SK-N-SH treated with all-trans-retinoic acid at 6 μM for 48 hours (cell line): Measurements from ENCODE around the gene ANKRD39.
"Not testable (repeated sequence)": the region's sequence is repeated elsewhere in the genome, so short reads cannot be mapped to it uniquely, and the experiment has no call there.

ENCODE experiments used
- ATAC-seq: fragments of 200-7000 bp; cut with Tn5 transposase; 3 replicates; pipeline ENCODE4 v1.9.1; 2020; ENCODE audit warnings: mild to moderate bottlenecking, moderate library complexity
- ARNTL ChIP-seq: fragments of 450-650 bp; formaldehyde crosslinking; IDR thresholded peaks from 2 replicates; pipeline ENCODE4 v1.5.0; 2020; ENCODE audit warnings: low read depth, mild to moderate bottlenecking, moderate library complexity, borderline replicate concordance
- BACH2 ChIP-seq: fragments of 250-450 bp; sonication (Bioruptor Pico); IDR thresholded peaks from 2 replicates; pipeline ENCODE4 v1.9.0; 2021; ENCODE audit warnings: mild to moderate bottlenecking, borderline replicate concordance
- CSRNP3 ChIP-seq: fragments of 250-450 bp; sonication (Bioruptor Pico); IDR thresholded peaks from 2 replicates; pipeline ENCODE4 v1.5.1; 2021; ENCODE audit warnings: mild to moderate bottlenecking, moderate library complexity
- ESRRG ChIP-seq: fragments of 250-450 bp; sonication (Bioruptor Pico); IDR thresholded peaks from 2 replicates; pipeline ENCODE4 v1.6.1; 2021; ENCODE audit warnings: mild to moderate bottlenecking
- GLIS3 ChIP-seq: fragments of 250-450 bp; sonication (Bioruptor Pico); IDR thresholded peaks from 2 replicates; pipeline ENCODE4 v1.5.0; 2020; ENCODE audit warnings: mild to moderate bottlenecking, moderate library complexity
- ISL1 ChIP-seq: fragments of 250-450 bp; sonication (Bioruptor Pico); IDR thresholded peaks from 2 replicates; pipeline ENCODE4 v2.1.2; 2022; ENCODE audit warnings: mild to moderate bottlenecking, moderate library complexity
- OSR1 ChIP-seq: fragments of 250-450 bp; sonication (Bioruptor Pico); IDR thresholded peaks from 2 replicates; pipeline ENCODE4 v1.8.0; 2022; ENCODE audit warnings: moderate library complexity, mild to moderate bottlenecking, inconsistent platforms
- PPARA ChIP-seq: fragments of 250-450 bp; sonication (Bioruptor Pico); IDR thresholded peaks from 2 replicates; pipeline ENCODE4 v1.5.0; 2020; ENCODE audit warnings: mild to moderate bottlenecking, borderline replicate concordance
- RARB ChIP-seq: fragments of 250-450 bp; sonication (Bioruptor Pico); IDR thresholded peaks from 2 replicates; pipeline ENCODE4 v1.8.0; 2021; ENCODE audit warnings: mild to moderate bottlenecking, moderate library complexity
- SNAI2 ChIP-seq: fragments of 250-450 bp; sonication (Bioruptor Pico); IDR thresholded peaks from 2 replicates; pipeline ENCODE4 v1.5.0; 2020; ENCODE audit warnings: mild to moderate bottlenecking, moderate library complexity
- TCF4 ChIP-seq: fragments of 250-450 bp; sonication (Bioruptor Pico); IDR thresholded peaks from 2 replicates; pipeline ENCODE4 v1.8.0; 2021; ENCODE audit warnings: mild to moderate bottlenecking, moderate library complexity, borderline replicate concordance
- TOX ChIP-seq: fragments of 250-450 bp; sonication (Bioruptor Pico); IDR thresholded peaks from 2 replicates; pipeline ENCODE4 v1.8.0; 2021; ENCODE audit warnings: mild to moderate bottlenecking, moderate library complexity, borderline replicate concordance
- ZC3H10 ChIP-seq: fragments of 250-450 bp; sonication (Bioruptor Pico); IDR thresholded peaks from 2 replicates; pipeline ENCODE4 v1.5.1; 2021; ENCODE audit warnings: mild to moderate bottlenecking, moderate library complexity
- ZFP3 ChIP-seq: fragments of 250-450 bp; sonication (Bioruptor Pico); IDR thresholded peaks from 2 replicates; pipeline ENCODE4 v1.5.0; 2020; ENCODE audit warnings: mild to moderate bottlenecking, moderate library complexity
- ZFP30 ChIP-seq: fragments of 450-650 bp; formaldehyde crosslinking; IDR thresholded peaks from 2 replicates; pipeline ENCODE4 v1.5.0; 2022; ENCODE audit warnings: mild to moderate bottlenecking, moderate library complexity
- ZNF565 ChIP-seq: fragments of 450-650 bp; formaldehyde crosslinking; conservative IDR thresholded peaks from 2 replicates; pipeline ENCODE4 v1.5.0; 2020; ENCODE audit warnings: low read depth, mild to moderate bottlenecking, moderate library complexity
- ZNF70 ChIP-seq: fragments of 450-650 bp; formaldehyde crosslinking; IDR thresholded peaks from 2 replicates; pipeline ENCODE4 v1.5.0; 2020; ENCODE audit warnings: mild to moderate bottlenecking, moderate library complexity
- ZNF8 ChIP-seq: fragments of 450-650 bp; formaldehyde crosslinking; IDR thresholded peaks from 2 replicates; pipeline ENCODE4 v1.5.0; 2020; ENCODE audit warnings: mild to moderate bottlenecking, moderate library complexity
- TF ChIP-seq, protein P1 (sequence below): fragments of 250-450 bp; sonication (Bioruptor Pico); IDR thresholded peaks from 2 replicates; pipeline ENCODE4 v1.8.0; 2021; ENCODE audit warnings: low read depth, mild to moderate bottlenecking, moderate library complexity, borderline replicate concordance
- TF ChIP-seq, protein P2 (sequence below): fragments of 250-450 bp; sonication (Bioruptor Pico); IDR thresholded peaks from 2 replicates; pipeline ENCODE4 v1.5.0; 2020; ENCODE audit warnings: mild to moderate bottlenecking, moderate library complexity
- TF ChIP-seq, protein P3 (sequence below): fragments of 250-450 bp; sonication (Bioruptor Pico); IDR thresholded peaks from 2 replicates; pipeline ENCODE4 v1.5.1; 2020; ENCODE audit warnings: low read depth, mild to moderate bottlenecking, moderate library complexity

The ANKRD39 gene

DNA sequence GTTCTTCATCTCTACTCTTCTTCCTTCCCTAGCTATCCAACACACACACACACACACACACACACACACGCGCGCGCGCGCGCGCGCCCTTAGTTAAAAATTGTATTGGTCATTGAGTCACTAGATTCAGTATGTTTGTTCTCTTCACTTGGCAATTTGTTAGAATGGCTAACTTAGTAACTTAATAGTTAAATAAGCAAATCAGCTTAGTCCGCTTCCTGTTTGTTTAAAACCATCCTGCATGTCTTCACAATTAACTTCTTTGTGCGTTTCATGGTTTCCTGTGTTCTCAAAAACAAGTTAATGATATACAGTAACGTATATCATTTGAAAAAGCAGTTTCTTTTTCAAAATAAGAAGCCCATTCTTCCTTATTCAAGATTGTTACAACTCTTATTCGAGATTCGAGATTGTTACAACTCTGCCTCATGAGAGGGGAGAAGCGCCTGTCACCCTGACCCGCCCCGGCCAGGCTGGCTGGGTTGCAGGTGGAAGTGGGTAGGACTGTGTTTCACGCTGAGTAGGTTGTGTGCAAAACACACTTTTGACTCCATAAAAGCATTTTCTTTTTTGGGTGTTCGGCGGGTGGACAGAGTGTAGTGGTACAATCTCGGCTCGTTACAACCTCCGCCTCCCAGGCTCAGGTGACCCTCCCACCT is 51.2 kb downstream of the ANKRD39 start:
- no peak for ATAC-seq
- TF ChIP-seq RARB (CRISPR knock-in tag), result no peak
- no peak for TF ChIP-seq ZNF8 (CRISPR knock-in tag)
- no peak for TF ChIP-seq ZNF70 (CRISPR knock-in tag)
- no peak for TF ChIP-seq PPARA (CRISPR knock-in tag)
- TF ChIP-seq, protein P1, sequence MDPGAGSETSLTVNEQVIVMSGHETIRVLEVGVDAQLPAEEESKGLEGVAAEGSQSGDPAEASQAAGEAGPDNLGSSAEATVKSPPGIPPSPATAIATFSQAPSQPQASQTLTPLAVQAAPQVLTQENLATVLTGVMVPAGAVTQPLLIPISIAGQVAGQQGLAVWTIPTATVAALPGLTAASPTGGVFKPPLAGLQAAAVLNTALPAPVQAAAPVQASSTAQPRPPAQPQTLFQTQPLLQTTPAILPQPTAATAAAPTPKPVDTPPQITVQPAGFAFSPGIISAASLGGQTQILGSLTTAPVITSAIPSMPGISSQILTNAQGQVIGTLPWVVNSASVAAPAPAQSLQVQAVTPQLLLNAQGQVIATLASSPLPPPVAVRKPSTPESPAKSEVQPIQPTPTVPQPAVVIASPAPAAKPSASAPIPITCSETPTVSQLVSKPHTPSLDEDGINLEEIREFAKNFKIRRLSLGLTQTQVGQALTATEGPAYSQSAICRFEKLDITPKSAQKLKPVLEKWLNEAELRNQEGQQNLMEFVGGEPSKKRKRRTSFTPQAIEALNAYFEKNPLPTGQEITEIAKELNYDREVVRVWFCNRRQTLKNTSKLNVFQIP, result no peak
- TF ChIP-seq ZFP30 (CRISPR knock-in tag), result no peak
- no peak for TF ChIP-seq ZC3H10
- TF ChIP-seq, protein P2, sequence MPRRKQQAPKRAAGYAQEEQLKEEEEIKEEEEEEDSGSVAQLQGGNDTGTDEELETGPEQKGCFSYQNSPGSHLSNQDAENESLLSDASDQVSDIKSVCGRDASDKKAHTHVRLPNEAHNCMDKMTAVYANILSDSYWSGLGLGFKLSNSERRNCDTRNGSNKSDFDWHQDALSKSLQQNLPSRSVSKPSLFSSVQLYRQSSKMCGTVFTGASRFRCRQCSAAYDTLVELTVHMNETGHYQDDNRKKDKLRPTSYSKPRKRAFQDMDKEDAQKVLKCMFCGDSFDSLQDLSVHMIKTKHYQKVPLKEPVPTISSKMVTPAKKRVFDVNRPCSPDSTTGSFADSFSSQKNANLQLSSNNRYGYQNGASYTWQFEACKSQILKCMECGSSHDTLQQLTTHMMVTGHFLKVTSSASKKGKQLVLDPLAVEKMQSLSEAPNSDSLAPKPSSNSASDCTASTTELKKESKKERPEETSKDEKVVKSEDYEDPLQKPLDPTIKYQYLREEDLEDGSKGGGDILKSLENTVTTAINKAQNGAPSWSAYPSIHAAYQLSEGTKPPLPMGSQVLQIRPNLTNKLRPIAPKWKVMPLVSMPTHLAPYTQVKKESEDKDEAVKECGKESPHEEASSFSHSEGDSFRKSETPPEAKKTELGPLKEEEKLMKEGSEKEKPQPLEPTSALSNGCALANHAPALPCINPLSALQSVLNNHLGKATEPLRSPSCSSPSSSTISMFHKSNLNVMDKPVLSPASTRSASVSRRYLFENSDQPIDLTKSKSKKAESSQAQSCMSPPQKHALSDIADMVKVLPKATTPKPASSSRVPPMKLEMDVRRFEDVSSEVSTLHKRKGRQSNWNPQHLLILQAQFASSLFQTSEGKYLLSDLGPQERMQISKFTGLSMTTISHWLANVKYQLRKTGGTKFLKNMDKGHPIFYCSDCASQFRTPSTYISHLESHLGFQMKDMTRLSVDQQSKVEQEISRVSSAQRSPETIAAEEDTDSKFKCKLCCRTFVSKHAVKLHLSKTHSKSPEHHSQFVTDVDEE (CRISPR knock-in tag), result no peak
- no peak for TF ChIP-seq TCF4 (CRISPR knock-in tag)
- no peak for TF ChIP-seq GLIS3 (CRISPR knock-in tag)
- TF ChIP-seq ZNF565 (CRISPR knock-in tag), result no peak

GRCh38 chr2:96805946-96806345 is 51.9 kb downstream of the ANKRD39 start:
- not testable (repeated sequence) for ATAC-seq

- TF ChIP-seq BACH2 (CRISPR knock-in tag), result no peak
- no peak; the same call in 1 of the 2 replicates for TF ChIP-seq ZNF8 (CRISPR knock-in tag)
- no peak for TF ChIP-seq ISL1 (CRISPR knock-in tag)
- no peak for TF ChIP-seq ZNF70 (CRISPR knock-in tag)
- no peak for TF ChIP-seq SNAI2 (CRISPR knock-in tag)
- TF ChIP-seq, protein P2 (CRISPR knock-in tag), result no peak
- TF ChIP-seq, protein P3, sequence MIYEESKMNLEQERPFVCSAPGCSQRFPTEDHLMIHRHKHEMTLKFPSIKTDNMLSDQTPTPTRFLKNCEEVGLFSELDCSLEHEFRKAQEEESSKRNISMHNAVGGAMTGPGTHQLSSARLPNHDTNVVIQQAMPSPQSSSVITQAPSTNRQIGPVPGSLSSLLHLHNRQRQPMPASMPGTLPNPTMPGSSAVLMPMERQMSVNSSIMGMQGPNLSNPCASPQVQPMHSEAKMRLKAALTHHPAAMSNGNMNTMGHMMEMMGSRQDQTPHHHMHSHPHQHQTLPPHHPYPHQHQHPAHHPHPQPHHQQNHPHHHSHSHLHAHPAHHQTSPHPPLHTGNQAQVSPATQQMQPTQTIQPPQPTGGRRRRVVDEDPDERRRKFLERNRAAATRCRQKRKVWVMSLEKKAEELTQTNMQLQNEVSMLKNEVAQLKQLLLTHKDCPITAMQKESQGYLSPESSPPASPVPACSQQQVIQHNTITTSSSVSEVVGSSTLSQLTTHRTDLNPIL (CRISPR knock-in tag), result no peak
- TF ChIP-seq CSRNP3 (CRISPR knock-in tag), result no peak
- no peak for TF ChIP-seq ARNTL (CRISPR knock-in tag)
- no peak for TF ChIP-seq GLIS3 (CRISPR knock-in tag)
- TF ChIP-seq, protein P1, result no peak
- TF ChIP-seq ESRRG (CRISPR knock-in tag), result no peak
- TF ChIP-seq TOX, result no peak
- TF ChIP-seq TCF4 (CRISPR knock-in tag), result no peak
- no peak for TF ChIP-seq ZFP30 (CRISPR knock-in tag)
- TF ChIP-seq OSR1 (CRISPR knock-in tag), result no peak
- no peak for TF ChIP-seq ZFP3
- TF ChIP-seq RARB (CRISPR knock-in tag), result no peak
- ATAC-seq, result no peak
Measured at GRCh38 chr2:96804986-96805385, 52.8 kb downstream of the ANKRD39 start.
